IMR-90 (cell line): Measurements from ENCODE around the gene STOML1. TPM values are rescaled to one million over a fixed set of nuclear protein-coding genes. Genes with fewer than 3 reads are reported as not detected.

Experiments
- ATAC-seq: fragments of 200-7000 bp; cut with Tn5 transposase; 2 replicates; pipeline ENCODE4 v1.9.1; 2020; ENCODE audit warnings: low read depth, mild to moderate bottlenecking, moderate library complexity
- BruUV-seq: library from RNA; stranded (reverse); fragments of 400-500 nt; replicated peaks from 2 replicates; lab custom pipeline; 2021; lab: Mats Ljungman, UMichigan
- CTCF ChIA-PET: fragments of 300-600 bp; formaldehyde crosslinking; extraction: SDS; loops from one replicate; lab custom pipeline; 2021; ENCODE audit warnings: antibody characterized with exemption; lab: Yijun Ruan, JAX
- POLR2A ChIA-PET: fragments of 300-600 bp; sonication (Branson Sonifier 250); formaldehyde crosslinking; loops from one replicate; lab custom pipeline; 2022; ENCODE audit warnings: antibody characterized with exemption; ENCODE audit not compliant: unreplicated experiment; lab: Charles Lee
- DNase-seq: peaks from one replicate; pipeline ENCODE4 v3.0.0; 2013
- H2AFZ ChIP-seq: replicated peaks from 2 replicates; pipeline ENCODE3; 2013; ENCODE audit warnings: low read length, mild to moderate bottlenecking; ENCODE audit not compliant: poor library complexity
- H2AK5ac ChIP-seq: 2 replicates; pipeline ENCODE4 v1.6.1; 2013; ENCODE audit warnings: low read depth, low read length, inconsistent platforms
- H2AK9ac ChIP-seq: replicated peaks from 2 replicates; pipeline ENCODE3; 2013; ENCODE audit warnings: mild to moderate bottlenecking, low read depth, low read length, moderate library complexity; ENCODE audit not compliant: poor library complexity
- H2BK120ac ChIP-seq: 2 replicates; pipeline ENCODE4 v1.6.1; 2013; ENCODE audit warnings: low read depth, low read length, inconsistent platforms
- H2BK15ac ChIP-seq: 3 replicates; pipeline ENCODE4 v1.6.1; 2013; ENCODE audit warnings: low read depth, low read length, inconsistent platforms
- H2BK20ac ChIP-seq: 2 replicates; pipeline ENCODE4 v1.6.1; 2013; ENCODE audit warnings: low read depth, mild to moderate bottlenecking, inconsistent platforms, low read length, moderate library complexity
- H2BK5ac ChIP-seq: 2 replicates; pipeline ENCODE4 v1.6.1; 2013; ENCODE audit warnings: mild to moderate bottlenecking, low read depth, low read length, inconsistent platforms; ENCODE audit not compliant: poor library complexity, severe bottlenecking
- H3K14ac ChIP-seq: replicated peaks from 2 replicates; pipeline ENCODE4 v1.6.1; 2013; ENCODE audit warnings: low read depth, low read length, inconsistent platforms
- H3K18ac ChIP-seq: 2 replicates; pipeline ENCODE4 v1.6.1; 2013; ENCODE audit warnings: low read depth, low read length, control low read depth
- H3K23ac ChIP-seq: 2 replicates; pipeline ENCODE4 v1.6.1; 2013; ENCODE audit warnings: low read depth, low read length, inconsistent platforms
- H3K27ac ChIP-seq: 2 replicates; pipeline ENCODE4 v1.5.1; 2013; ENCODE audit warnings: mild to moderate bottlenecking, control low read depth, low read length; ENCODE audit not compliant: insufficient read depth
- H3K27me3 ChIP-seq: 2 replicates; pipeline ENCODE4 v1.6.1; 2013; ENCODE audit warnings: low read length; ENCODE audit not compliant: control insufficient read depth, insufficient read depth
- H3K36me3 ChIP-seq: 2 replicates; pipeline ENCODE4 v1.6.1; 2013; ENCODE audit warnings: low read length, mixed read lengths; ENCODE audit not compliant: control insufficient read depth, insufficient read depth
- H3K4ac ChIP-seq: 2 replicates; pipeline ENCODE4 v1.6.1; 2013; ENCODE audit warnings: low read depth, low read length, inconsistent platforms
- H3K4me1 ChIP-seq: 2 replicates; pipeline ENCODE4 v1.6.1; 2013; ENCODE audit warnings: low read length, mixed read lengths; ENCODE audit not compliant: control insufficient read depth, insufficient read depth
- H3K4me2 ChIP-seq: 2 replicates; pipeline ENCODE4 v1.6.1; 2013; ENCODE audit warnings: low read depth, mild to moderate bottlenecking, control low read depth, low read length, moderate library complexity
- H3K4me3 ChIP-seq: 2 replicates; pipeline ENCODE4 v1.5.1; 2013; ENCODE audit warnings: low read depth, mild to moderate bottlenecking, control low read depth, low read length, moderate library complexity; ENCODE audit not compliant: insufficient read depth
- H3K56ac ChIP-seq: 2 replicates; pipeline ENCODE4 v1.6.1; 2013; ENCODE audit warnings: low read length, inconsistent platforms; ENCODE audit not compliant: insufficient read depth; ENCODE audit errors: extremely low read depth
- H3K79me1 ChIP-seq, 2 experiments: 2 replicates each; pipeline ENCODE4 v1.6.1; 2013; ENCODE audit warnings: low read length in 2 of 2, inconsistent platforms in 1 of 2, low read depth in 1 of 2
- H3K9ac ChIP-seq: 2 replicates; pipeline ENCODE4 v1.6.1; 2013; ENCODE audit warnings: low read depth, low read length, control low read depth
- H3K9me1 ChIP-seq: 2 replicates; pipeline ENCODE4 v1.6.1; 2013; ENCODE audit warnings: low read length, inconsistent platforms; ENCODE audit not compliant: insufficient read depth
- H3K9me3 ChIP-seq: 2 replicates; pipeline ENCODE4 v1.6.1; 2013; ENCODE audit warnings: low read length; ENCODE audit not compliant: control insufficient read depth, insufficient read depth
- H4K20me1 ChIP-seq: 2 replicates; pipeline ENCODE4 v1.6.1; 2013; ENCODE audit warnings: low read length, inconsistent platforms; ENCODE audit not compliant: insufficient read depth
- H4K5ac ChIP-seq: 2 replicates; pipeline ENCODE4 v1.6.1; 2013; ENCODE audit warnings: mild to moderate bottlenecking, low read depth, low read length, control low read depth
- H4K8ac ChIP-seq, 2 experiments: 2 replicates each; pipeline ENCODE4 v1.6.1; 2013; ENCODE audit warnings: low read depth in 2 of 2, low read length in 2 of 2, control low read depth in 1 of 2, inconsistent platforms in 1 of 2
- H4K91ac ChIP-seq: 2 replicates; pipeline ENCODE4 v1.6.1; 2013; ENCODE audit warnings: low read depth, low read length, inconsistent platforms; ENCODE audit not compliant: insufficient read depth
- BHLHE40 ChIP-seq: fragments of 150-350 bp; IDR thresholded peaks from 2 replicates; pipeline ENCODE4 v1.6.1; 2016; ENCODE audit warnings: mild to moderate bottlenecking, low read depth, low read length
- CEBPB ChIP-seq: IDR thresholded peaks from 2 replicates; pipeline ENCODE4 v1.6.1; 2012; ENCODE audit warnings: low read depth, low read length, improper control_type of control experiment
- CHD1 ChIP-seq: IDR thresholded peaks from 2 replicates; pipeline ENCODE4 v1.6.1; 2012; ENCODE audit warnings: low read depth, low read length, improper control_type of control experiment
- CTCF ChIP-seq: conservative IDR thresholded peaks from 2 replicates; pipeline ENCODE4 v1.5.1; 2012; ENCODE audit warnings: mild to moderate bottlenecking, low read depth, low read length, improper control_type of control experiment
- ELK1 ChIP-seq: fragments of 150-350 bp; IDR thresholded peaks from 2 replicates; pipeline ENCODE4 v1.6.1; 2016; ENCODE audit warnings: low read depth, mild to moderate bottlenecking, low read length, moderate library complexity, borderline replicate concordance
- FOS ChIP-seq: fragments of 150-350 bp; IDR thresholded peaks from 2 replicates; pipeline ENCODE4 v1.6.1; 2016; ENCODE audit warnings: low read depth, low read length
- MAFK ChIP-seq: IDR thresholded peaks from 2 replicates; pipeline ENCODE4 v1.6.1; 2012; ENCODE audit warnings: low read depth, low read length, improper control_type of control experiment
- MAZ ChIP-seq: IDR thresholded peaks from 2 replicates; pipeline ENCODE4 v1.6.1; 2012; ENCODE audit warnings: low read depth, mild to moderate bottlenecking, low read length, improper control_type of control experiment, moderate library complexity, borderline replicate concordance
- MXI1 ChIP-seq: IDR thresholded peaks from 2 replicates; pipeline ENCODE4 v1.6.1; 2012; ENCODE audit warnings: low read depth, mild to moderate bottlenecking, low read length, moderate library complexity, borderline replicate concordance
- NFE2L2 ChIP-seq: fragments of 150-350 bp; IDR thresholded peaks from 2 replicates; pipeline ENCODE4 v1.6.1; 2016; ENCODE audit warnings: low read depth, mild to moderate bottlenecking, low read length
- POLR2A ChIP-seq: IDR thresholded peaks from 2 replicates; pipeline ENCODE4 v1.6.1; 2012; ENCODE audit warnings: mild to moderate bottlenecking, low read depth, low read length
- RAD21 ChIP-seq: IDR thresholded peaks from 2 replicates; pipeline ENCODE4 v1.6.1; 2012; ENCODE audit warnings: low read length, improper control_type of control experiment
- RCOR1 ChIP-seq: IDR thresholded peaks from 2 replicates; pipeline ENCODE4 v1.6.1; 2012; ENCODE audit warnings: mild to moderate bottlenecking, low read length, improper control_type of control experiment; ENCODE audit not compliant: insufficient replicate concordance
- RFX5 ChIP-seq: IDR thresholded peaks from 2 replicates; pipeline ENCODE4 v1.8.0; 2012; ENCODE audit warnings: low read depth, mild to moderate bottlenecking, low read length, moderate library complexity
- SMC3 ChIP-seq: fragments of 150-350 bp; IDR thresholded peaks from 2 replicates; pipeline ENCODE4 v1.6.1; 2016; ENCODE audit warnings: low read depth, mild to moderate bottlenecking, antibody characterized with exemption, low read length, moderate library complexity
- USF2 ChIP-seq: fragments of 150-350 bp; IDR thresholded peaks from 2 replicates; pipeline ENCODE4 v1.6.1; 2017; ENCODE audit warnings: mild to moderate bottlenecking, antibody characterized with exemption, low read length, low read depth
- WGBS, 2 experiments: methylation state at CpG; one replicate each; pipeline versions ENCODE4 v1.1.5 to v1.1.7; 2013; ENCODE audit warnings: missing lambda C conversion rate in 2 of 2; ENCODE audit not compliant: insufficient read length in 1 of 2; ENCODE audit errors: extremely low coverage in 2 of 2; 5-methylcytosine and 5-hydroxymethylcytosine counted together
- dilution Hi-C: fragments of 300-500 bp; cut with HindIII; formaldehyde crosslinking; loops from one replicate; pipeline ENCODE4 v1.14.3; 2018; ENCODE audit warnings: low sequenced_read_pairs; ENCODE audit not compliant: unreplicated experiment
- in situ Hi-C: fragments of 300-500 bp; cut with MboI; formaldehyde crosslinking; loops from 3 replicates; pipeline ENCODE4 v1.14.3; 2019; ENCODE audit warnings: low sequenced_read_pairs, inconsistent platforms, mixed read lengths
- intact Hi-C: fragments of 100-400 bp; cut with micrococcal nuclease; formaldehyde crosslinking; loops from 2 replicates; pipeline ENCODE4 v1.10.0; 2022
- polyA plus RNA-seq, 3 experiments: library from polyadenylated mRNA; depleted of rRNA; stranded (reverse); fragments of >200 nt; gene quantifications; 2 replicates each; pipeline ENCODE4 v1.2.3, GENCODE V29; 2012; ENCODE audit warnings: low replicate concordance in 1 of 3
- total RNA-seq: library from RNA; depleted of rRNA; stranded (reverse); fragments of >200 nt; gene quantifications from 2 replicates; pipeline ENCODE4 v1.2.3, GENCODE V29; 2012

The STOML1 gene
- total and polyA plus RNA-seq, 2 of the 4 experiments (the other 2 are of a cell fraction), result 11.8 to 21.2 TPM

- no TSS peak for BruUV-seq
Measured at GRCh38 chr15:74019734-74020133, 27.6 kb upstream of the STOML1 start.

More at GRCh38 chr15:74019734-74020133, 27.6 kb upstream of the STOML1 start:
- Histone ChIP-seq H4K8ac (no peak overlapping the region), H2AK9ac (no peak overlapping the region), H2BK5ac (no peak overlapping the region), H3K14ac (no peak overlapping the region), H2BK120ac (no peak overlapping the region), H3K4me1 (peaks cover 4% of the 10 kb centered on the region), H3K4me2 (no peak overlapping the region), H2AFZ (no peak overlapping the region), H3K36me3 (peaks cover 31% of the 10 kb centered on the region), H3K27ac (no peak overlapping the region), H2BK20ac (no peak overlapping the region), H4K20me1 (peaks cover 25% of the 10 kb centered on the region), H3K9me3 (no peaks in the 10 kb centered on the region), H2AK5ac (no peak overlapping the region), H3K79me1 (peaks cover 17 to 63% of the 10 kb centered on the region in 2 experiments), H4K5ac (no peak overlapping the region), H3K23ac (no peak overlapping the region), H3K56ac (no peak overlapping the region), H3K9me1 (peaks cover 20% of the 10 kb centered on the region), H4K91ac (no peak overlapping the region), H2BK15ac (no peak overlapping the region), H3K4ac (no peak overlapping the region), H3K4me3 (no peak overlapping the region), H3K9ac (no peak overlapping the region), H3K27me3 (no peaks in the 10 kb centered on the region), H3K18ac (no peak overlapping the region)
- POLR2A ChIA-PET, result no interaction called here
- intact Hi-C loops, result no loop called here
- ATAC-seq (no peak), DNase-seq (no peak)
- CTCF ChIA-PET, result interaction anchor here (0.9 kb wide), 1 partner anchor 47 kb away, joined by 3 read pairs; no protein-coding TSS in a partner anchor
- no peak for TF ChIP-seq CHD1
- no peak for TF ChIP-seq FOS
- no peak for TF ChIP-seq NFE2L2
- no peak for TF ChIP-seq MXI1
- TF ChIP-seq CTCF, result no peak
- TF ChIP-seq CEBPB, result no peak
- no peak for TF ChIP-seq SMC3
- no peak for TF ChIP-seq USF2
- no peak for TF ChIP-seq ELK1
- TF ChIP-seq RFX5, result no peak
- no peak for TF ChIP-seq RAD21
- TF ChIP-seq MAZ, result no peak
- TF ChIP-seq BHLHE40, result no peak
- TF ChIP-seq POLR2A, result no peak
- TF ChIP-seq MAFK, result no peak
- no peak for TF ChIP-seq RCOR1
- 71% methylated on average over 1 of the region's 2 CpGs; no CpG with 5 or more reads in 1 of the 2 experiments for WGBS, 2 experiments
- dilution Hi-C loops, result no loop called here
- in situ Hi-C loops, result no loop called here
